Measurements from ENCODE around the gene LRP6. TPM values are rescaled to one million over a fixed set of nuclear protein-coding genes. Genes with fewer than 3 reads are reported as not detected.

Gene LRP6
- total and polyA plus RNA-seq, 2 experiments from 2014 or later: 29.1 to 73.8 TPM

DNA sequence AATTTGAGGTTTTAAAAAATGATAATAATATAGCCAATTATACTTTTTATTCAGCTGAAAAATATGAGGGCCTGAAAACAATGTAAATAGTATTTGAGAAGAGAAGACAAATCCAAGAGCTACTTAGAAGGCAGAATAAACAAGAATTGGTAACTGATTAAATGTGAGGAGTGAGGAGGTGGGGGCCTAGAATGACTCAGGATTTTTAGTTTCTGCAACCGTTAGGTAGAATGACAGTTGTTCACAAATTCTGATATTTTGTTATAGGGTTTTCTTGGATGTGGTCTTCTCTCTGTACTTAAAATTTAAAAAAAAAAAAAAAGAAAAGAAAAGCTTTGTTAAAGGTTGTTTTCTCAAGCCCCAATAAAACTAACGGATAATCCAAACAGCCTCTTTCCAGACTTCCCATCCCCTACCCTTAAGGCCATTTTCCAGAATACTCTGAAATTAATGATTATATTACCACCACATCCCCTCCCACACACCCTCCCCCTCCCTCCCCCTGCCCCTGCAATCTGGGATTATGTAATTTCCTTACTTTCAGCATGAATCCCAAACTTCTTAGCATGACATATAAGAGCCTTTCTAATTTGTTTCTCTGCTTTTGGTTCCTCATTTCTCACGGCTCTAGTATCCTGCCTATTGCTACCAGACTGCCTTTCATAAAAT is 50.4 kb downstream of the LRP6 start (continued):
- TF ChIP-seq, protein P1, sequence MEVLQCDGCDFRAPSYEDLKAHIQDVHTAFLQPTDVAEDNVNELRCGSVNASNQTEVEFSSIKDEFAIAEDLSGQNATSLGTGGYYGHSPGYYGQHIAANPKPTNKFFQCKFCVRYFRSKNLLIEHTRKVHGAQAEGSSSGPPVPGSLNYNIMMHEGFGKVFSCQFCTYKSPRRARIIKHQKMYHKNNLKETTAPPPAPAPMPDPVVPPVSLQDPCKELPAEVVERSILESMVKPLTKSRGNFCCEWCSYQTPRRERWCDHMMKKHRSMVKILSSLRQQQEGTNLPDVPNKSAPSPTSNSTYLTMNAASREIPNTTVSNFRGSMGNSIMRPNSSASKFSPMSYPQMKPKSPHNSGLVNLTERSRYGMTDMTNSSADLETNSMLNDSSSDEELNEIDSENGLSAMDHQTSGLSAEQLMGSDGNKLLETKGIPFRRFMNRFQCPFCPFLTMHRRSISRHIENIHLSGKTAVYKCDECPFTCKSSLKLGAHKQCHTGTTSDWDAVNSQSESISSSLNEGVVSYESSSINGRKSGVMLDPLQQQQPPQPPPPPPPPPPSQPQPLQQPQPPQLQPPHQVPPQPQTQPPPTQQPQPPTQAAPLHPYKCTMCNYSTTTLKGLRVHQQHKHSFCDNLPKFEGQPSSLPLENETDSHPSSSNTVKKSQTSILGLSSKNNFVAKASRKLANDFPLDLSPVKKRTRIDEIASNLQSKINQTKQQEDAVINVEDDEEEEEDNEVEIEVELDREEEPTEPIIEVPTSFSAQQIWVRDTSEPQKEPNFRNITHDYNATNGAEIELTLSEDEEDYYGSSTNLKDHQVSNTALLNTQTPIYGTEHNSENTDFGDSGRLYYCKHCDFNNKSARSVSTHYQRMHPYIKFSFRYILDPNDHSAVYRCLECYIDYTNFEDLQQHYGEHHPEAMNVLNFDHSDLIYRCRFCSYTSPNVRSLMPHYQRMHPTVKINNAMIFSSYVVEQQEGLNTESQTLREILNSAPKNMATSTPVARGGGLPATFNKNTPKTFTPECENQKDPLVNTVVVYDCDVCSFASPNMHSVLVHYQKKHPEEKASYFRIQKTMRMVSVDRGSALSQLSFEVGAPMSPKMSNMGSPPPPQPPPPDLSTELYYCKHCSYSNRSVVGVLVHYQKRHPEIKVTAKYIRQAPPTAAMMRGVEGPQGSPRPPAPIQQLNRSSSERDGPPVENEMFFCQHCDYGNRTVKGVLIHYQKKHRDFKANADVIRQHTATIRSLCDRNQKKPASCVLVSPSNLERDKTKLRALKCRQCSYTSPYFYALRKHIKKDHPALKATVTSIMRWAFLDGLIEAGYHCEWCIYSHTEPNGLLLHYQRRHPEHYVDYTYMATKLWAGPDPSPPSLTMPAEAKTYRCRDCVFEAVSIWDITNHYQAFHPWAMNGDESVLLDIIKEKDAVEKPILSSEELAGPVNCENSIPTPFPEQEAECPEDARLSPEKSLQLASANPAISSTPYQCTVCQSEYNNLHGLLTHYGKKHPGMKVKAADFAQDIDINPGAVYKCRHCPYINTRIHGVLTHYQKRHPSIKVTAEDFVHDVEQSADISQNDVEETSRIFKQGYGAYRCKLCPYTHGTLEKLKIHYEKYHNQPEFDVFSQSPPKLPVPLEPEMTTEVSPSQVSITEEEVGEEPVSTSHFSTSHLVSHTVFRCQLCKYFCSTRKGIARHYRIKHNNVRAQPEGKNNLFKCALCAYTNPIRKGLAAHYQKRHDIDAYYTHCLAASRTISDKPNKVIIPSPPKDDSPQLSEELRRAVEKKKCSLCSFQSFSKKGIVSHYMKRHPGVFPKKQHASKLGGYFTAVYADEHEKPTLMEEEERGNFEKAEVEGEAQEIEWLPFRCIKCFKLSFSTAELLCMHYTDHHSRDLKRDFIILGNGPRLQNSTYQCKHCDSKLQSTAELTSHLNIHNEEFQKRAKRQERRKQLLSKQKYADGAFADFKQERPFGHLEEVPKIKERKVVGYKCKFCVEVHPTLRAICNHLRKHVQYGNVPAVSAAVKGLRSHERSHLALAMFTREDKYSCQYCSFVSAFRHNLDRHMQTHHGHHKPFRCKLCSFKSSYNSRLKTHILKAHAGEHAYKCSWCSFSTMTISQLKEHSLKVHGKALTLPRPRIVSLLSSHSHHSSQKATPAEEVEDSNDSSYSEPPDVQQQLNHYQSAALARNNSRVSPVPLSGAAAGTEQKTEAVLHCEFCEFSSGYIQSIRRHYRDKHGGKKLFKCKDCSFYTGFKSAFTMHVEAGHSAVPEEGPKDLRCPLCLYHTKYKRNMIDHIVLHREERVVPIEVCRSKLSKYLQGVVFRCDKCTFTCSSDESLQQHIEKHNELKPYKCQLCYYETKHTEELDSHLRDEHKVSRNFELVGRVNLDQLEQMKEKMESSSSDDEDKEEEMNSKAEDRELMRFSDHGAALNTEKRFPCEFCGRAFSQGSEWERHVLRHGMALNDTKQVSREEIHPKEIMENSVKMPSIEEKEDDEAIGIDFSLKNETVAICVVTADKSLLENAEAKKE (CRISPR knock-in tag; IDR thresholded peaks at IDR 0.05): no peak
- TF ChIP-seq EZH2phosphoT487 (IDR thresholded peaks at IDR 0.05; ENCODE audit: unreplicated experiment): no peak
- TF ChIP-seq JUNB (IDR thresholded peaks at IDR 0.05; ENCODE audit: unreplicated experiment): no peak

DNA sequence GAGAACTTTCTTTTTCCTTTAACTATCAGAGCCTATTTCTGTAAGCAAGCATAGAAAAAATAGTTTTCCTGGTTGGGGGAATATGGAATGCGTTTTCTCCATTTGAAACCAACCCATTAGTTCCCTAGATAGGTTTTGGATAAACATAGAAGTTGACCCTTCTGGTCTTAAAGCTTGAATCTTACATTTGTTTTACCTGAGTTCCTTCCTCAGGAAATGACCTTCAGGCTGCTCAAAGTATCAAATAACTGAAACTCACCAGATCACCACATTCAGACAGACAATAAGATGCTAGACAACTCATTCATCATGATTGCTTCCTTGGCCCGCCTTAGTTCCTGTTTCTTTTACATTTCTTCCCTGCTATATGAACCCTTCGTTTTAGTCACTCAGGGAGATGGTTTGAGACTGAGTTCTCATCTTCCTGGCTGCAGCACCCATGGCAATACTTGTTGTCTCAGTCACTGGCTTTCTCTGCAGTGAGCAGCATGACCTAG is 52.2 kb downstream of the LRP6 start:
- H3K4me3 ChIP-seq: no peak overlapping the region
- H3K27ac ChIP-seq (ENCODE audit: low read depth): peak overlapping the region; percentile 74
- Mint-ChIP-seq H3K4me3 (peak overlapping the region; percentile 5; the same call in 2 of the 3 replicates), H3K27ac (peak overlapping the region; percentile 71), H3K27me3 (ENCODE audit: insufficient read depth, low read depth, poor library complexity) (no peaks in the 10 kb centered on the region), H3K4me1 (peaks cover 43% of the 10 kb centered on the region), H3K36me3 (ENCODE audit: low read depth) (no peaks in the 10 kb centered on the region; the same call in 2 of the 3 replicates), H3K9me3 (no peaks in the 10 kb centered on the region)
- H3K79me2 ChIP-seq (replicated peaks; ENCODE audit: insufficient read depth): peaks cover 100% of the 10 kb centered on the region
- peak; percentile 64 for ATAC-seq
- no peaks in the 10 kb centered on the region for H3K27me3 ChIP-seq (ENCODE audit: insufficient read depth)
- H3K4me2 ChIP-seq: peak overlapping the region; percentile 39
- no peaks in the 10 kb centered on the region for H3K36me3 ChIP-seq (ENCODE audit: insufficient read depth)
- peaks cover 31% of the 10 kb centered on the region for H3K4me1 ChIP-seq (ENCODE audit: insufficient read depth)
- H3K9me2 ChIP-seq (ENCODE audit: insufficient read depth): no peaks in the 10 kb centered on the region
- peaks cover 17% of the 10 kb centered on the region for H4K20me1 ChIP-seq (replicated peaks; ENCODE audit: insufficient read depth)
- no peaks in the 10 kb centered on the region for H3F3A ChIP-seq (replicated peaks; ENCODE audit: low read depth)
- peak; percentile 33 for DNase-seq (ENCODE audit: low spot score)
- no peak overlapping the region for H2AFZ ChIP-seq
- TF ChIP-seq JUNB (IDR thresholded peaks at IDR 0.05; ENCODE audit: unreplicated experiment) (no peak), POLR2AphosphoS5 (IDR thresholded peaks at IDR 0.05; ENCODE audit: low read depth) (no peak), EZH2 (IDR thresholded peaks at IDR 0.05; ENCODE audit: low read depth, unreplicated experiment) (no peak), NANOG (IDR thresholded peaks at IDR 0.05; ENCODE audit: borderline replicate concordance) (no peak), EZH2phosphoT487 (IDR thresholded peaks at IDR 0.05; ENCODE audit: unreplicated experiment) (no peak)
- TF ChIP-seq, protein P2, sequence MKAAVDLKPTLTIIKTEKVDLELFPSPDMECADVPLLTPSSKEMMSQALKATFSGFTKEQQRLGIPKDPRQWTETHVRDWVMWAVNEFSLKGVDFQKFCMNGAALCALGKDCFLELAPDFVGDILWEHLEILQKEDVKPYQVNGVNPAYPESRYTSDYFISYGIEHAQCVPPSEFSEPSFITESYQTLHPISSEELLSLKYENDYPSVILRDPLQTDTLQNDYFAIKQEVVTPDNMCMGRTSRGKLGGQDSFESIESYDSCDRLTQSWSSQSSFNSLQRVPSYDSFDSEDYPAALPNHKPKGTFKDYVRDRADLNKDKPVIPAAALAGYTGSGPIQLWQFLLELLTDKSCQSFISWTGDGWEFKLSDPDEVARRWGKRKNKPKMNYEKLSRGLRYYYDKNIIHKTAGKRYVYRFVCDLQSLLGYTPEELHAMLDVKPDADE (IDR thresholded peaks at IDR 0.05): no peak
- TF ChIP-seq, protein P1 (CRISPR knock-in tag; IDR thresholded peaks at IDR 0.05): no peak
